HG03103 (cell line): Measurements from ENCODE around the gene ATOH8.

Source experiments
- ATAC-seq: cut with Tn5 transposase; IDR thresholded peaks from one replicate; pipeline ENCODE4 v1.9.1; 2021; ENCODE audit warnings: low read depth; ENCODE audit not compliant: unreplicated experiment

The ATOH8 gene

DNA sequence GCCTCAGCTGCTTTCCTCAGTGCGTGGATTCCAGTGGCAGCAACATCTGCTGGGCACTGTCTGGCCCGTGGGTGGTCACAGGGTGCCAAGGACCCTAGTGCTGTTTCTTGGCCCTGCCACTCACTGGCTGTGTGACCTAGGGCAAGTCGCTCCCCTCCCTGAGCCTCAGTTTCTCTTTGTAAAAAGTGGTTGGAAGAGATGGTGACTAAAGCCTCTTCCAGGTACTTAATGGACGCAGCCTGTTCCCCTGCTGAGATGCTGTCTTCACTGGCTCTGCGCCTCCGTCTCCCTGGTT is 42.2 kb downstream of the ATOH8 start:
- ATAC-seq: no peak

GRCh38 chr2:85796341-85797262 is 42.8 kb downstream of the ATOH8 start:
- ATAC-seq: no peak

DNA sequence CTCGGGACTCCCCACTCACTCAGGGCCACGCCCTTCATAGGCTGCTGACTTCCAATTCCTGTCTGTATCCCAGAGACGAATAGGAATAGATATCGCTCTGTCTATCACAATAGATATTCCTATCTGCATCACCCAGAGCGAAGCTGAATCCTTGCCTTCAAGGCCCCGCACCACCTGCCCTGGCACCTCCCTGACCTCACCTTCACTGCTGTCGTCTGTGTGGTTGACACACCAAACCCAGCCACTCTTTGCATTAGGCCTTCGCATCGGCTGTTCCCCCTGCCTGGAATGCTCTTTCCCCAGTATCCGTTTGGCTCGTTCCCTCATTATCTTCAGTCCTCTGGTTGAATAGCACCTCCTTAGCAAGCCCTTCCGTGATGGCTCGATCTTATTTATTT is 43.5 kb downstream of the ATOH8 start:
- ATAC-seq: no peak

DNA sequence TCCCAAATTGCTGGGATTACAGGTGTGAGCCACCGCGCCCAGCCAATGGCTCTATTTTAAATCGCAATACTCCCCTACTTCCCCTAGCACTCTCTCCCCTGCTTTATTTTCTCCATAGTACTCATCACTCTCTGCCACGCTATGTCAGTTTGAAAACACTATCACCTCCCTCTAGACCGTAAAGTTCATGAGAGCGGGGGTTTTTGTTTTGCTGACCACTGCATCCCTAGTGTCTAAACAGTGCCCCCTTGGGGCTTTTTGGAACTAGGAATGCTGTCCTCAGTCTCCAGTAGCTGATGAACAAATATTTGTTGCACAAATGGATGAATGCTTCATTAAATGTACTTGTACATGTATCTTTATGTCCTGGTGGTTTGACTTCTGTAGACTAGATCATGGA is 44.1 kb downstream of the ATOH8 start:
- no peak for ATAC-seq

DNA sequence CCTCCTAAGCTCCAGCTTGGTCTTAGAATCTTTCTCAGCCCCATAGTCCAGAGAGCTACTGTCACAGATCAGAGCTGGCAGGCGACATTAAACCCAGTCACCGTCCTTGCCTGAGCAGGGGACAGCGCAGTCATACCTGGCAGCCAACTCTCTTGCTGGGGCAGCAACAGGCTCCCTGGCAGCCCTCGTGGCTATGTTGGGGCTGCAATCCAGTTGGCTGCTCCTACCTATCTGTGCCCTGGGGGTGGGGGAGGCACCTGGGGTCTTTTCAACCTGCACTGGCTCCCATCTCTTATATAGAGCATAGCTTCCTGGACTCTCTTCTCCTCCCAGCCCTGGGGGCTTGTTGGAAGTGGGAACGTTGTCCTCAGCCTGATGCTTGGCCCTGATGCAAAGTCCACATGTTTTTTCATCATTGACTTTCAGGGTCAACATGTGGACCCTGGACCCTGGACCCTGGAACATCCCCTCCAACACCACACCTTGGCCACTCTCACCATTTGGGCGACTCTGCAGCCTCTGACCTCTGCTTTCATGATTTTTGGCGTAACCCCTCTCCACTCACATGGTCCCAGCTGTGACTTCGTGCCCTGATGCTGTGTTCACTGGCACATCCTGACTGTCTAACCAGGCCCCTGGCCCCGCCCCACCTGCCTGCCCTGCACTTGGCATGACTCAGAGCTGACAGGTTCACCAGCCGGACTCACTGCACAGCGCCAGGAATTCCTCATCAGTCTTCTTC is 45.6 kb downstream of the ATOH8 start:
- no peak for ATAC-seq

DNA sequence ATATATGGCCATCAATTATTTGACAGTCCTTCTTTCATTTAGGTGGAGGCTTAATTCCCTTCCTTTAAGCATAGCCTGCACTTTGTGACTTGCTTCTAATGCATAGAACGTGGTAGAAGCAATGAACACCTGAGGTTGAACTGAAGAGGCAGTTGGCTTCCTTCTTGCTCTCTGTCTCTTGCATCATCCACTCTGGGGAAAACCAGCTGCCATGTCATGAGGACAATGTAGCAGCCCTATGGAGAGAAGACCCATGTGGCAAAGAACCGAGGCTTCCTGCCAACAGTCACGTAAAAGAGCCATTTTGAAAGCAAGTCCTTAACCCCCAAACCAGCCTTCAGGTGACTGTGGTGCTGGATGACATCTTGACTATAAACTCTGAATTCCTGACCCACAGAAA is 46.8 kb downstream of the ATOH8 start:
- no peak for ATAC-seq

DNA sequence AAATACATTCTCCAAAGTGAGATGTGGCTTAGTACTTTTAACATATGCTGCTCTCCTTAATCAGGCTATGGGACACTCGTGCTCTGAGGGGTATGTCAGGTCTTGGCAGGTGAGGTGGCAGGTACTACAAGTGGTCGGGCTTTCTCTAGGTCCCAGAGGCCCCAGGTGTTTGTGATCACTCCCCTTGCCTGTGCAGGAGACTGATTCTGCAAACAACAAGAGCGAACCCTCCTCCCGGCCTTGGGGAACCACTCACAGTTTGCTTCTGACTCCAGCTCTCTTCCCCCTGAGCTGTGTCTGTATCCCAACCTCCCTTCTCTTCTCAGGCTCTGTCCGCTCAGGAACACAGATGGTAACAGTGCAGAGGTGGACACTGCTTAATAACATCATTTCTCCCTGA is 48.1 kb downstream of the ATOH8 start:
- no peak for ATAC-seq

- no peak for ATAC-seq
These were observed 48.7 kb downstream of the ATOH8 start for GRCh38 chr2:85802354-85803103.

DNA sequence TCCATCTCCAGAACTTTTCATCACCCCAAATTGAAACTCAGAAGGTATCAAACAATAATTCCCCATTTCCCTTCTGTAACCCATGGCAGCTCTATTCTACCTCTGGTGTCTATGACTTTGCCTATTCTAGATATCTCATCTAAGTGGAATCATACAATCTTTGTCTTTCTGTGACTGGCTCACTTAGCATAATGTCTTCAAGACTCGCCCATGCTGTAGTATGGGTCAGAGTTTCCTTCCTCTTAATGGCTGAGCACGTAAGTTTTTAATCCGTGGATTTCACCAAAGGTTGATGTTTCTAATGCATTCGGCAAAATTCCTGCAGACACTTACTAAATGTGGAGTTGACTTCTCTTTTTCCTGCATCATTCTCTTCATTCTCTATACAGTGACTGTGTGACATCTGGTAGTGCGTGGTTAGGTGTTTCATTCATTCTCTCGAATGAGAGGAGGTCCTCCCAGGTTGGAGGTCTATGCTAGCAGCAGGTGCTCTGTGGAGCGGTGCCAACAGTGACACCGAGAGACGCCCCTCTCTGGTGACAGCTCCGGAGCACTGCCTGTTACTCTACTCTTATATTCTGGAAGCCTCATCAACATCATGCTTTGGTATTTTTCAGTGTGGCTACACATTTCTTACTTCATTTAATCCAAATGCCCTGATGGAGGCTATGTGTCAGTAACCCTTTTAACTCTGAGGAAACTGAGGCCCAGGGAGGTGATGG is 50.1 kb downstream of the ATOH8 start:
- ATAC-seq: no peak

DNA sequence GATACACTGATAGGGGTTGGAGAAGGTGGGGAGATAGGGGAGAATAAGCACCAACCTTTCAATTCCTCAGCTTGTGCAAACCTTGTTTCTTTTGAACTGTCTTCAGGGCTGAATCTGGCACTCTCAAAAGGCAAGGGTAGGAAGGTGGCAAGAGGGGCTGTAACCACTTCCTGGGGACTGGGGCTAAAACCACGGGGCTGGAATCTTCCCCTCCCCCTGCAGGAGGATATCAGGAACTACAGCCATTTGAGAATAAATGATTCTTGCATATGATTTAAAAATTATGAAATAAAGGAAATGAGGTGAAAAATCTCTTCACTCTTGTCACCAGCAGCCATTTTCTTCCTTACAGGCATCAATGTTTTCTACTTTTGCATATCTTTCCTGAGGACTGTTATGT is 50.8 kb downstream of the ATOH8 start:
- ATAC-seq: no peak

- ATAC-seq: no peak
These were observed 52.7 kb downstream of the ATOH8 start for GRCh38 chr2:85806358-85807118.

- ATAC-seq: no peak
These were observed 54.0 kb downstream of the ATOH8 start for GRCh38 chr2:85807756-85808155.

DNA sequence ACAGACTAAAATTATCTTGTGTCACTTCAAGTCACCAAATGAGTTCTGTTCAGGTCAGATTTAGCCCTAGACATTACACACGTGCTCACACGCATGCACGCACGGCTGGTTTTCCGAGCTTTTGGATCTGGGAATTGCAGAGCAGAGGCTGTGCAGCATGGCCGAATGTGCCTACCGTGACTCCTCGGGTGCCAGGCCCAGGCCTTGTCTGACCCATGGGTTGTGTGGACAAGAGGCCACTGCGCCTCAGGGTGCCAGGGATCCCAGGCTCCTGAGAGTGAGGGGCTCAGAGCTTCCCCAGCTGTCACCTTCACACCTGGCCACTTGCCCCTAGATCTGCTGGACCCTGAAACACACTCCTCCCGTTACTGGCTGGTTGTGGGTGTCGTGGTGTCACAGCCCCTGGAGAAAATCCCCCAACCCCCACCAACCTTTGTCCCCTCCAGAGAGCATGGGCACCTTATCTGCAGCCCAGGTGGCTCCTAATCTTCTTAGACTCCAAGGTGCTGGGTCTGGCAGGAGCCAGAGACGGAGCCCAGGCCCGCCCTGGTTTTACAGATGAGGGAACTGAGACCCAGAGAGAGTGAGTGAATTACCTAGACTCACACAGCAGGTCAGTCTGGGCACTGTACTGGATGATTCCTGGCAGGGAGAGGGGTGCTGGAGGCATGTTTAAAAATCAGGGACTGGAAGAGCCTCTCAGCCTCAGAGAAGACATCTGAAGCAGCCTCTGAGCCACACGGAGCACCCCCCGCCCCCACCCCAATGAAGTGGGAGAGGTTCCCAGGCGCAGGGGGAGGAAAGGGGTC is 56.8 kb downstream of the ATOH8 start:
- ATAC-seq: no peak

GRCh38 chr2:85811180-85812093 is 57.6 kb downstream of the ATOH8 start:
- ATAC-seq: no peak

DNA sequence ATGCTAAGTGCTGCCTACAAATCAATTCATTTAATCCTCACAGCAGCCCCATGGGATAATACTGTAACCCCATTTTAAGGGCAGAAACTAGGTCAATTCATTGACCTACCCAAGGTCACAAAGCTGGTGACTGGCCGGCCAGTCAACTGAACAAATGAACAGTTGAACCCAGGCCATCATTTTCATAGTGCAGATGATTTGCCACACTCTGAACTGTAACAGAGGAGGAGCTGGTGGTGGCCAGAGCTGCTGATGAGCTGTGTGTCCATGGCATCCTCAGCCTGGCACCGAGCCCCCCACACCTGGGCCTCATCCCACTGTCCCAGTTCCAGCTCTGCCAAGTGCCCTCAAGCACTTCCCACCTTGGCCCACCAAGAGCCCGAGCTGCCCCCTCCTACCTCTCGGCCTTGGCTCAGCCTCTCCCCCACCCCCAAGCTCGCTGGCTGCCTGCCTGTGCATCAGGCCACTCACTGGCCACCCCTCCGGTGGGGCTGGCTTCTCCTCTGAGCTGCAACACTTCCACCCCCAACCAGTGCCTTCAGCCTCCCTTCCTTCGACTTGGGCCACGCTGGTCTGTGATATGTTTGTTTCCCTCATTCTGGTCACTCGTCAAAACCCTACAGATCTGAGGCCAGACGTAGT is 58.4 kb downstream of the ATOH8 start:
- ATAC-seq: no peak

DNA sequence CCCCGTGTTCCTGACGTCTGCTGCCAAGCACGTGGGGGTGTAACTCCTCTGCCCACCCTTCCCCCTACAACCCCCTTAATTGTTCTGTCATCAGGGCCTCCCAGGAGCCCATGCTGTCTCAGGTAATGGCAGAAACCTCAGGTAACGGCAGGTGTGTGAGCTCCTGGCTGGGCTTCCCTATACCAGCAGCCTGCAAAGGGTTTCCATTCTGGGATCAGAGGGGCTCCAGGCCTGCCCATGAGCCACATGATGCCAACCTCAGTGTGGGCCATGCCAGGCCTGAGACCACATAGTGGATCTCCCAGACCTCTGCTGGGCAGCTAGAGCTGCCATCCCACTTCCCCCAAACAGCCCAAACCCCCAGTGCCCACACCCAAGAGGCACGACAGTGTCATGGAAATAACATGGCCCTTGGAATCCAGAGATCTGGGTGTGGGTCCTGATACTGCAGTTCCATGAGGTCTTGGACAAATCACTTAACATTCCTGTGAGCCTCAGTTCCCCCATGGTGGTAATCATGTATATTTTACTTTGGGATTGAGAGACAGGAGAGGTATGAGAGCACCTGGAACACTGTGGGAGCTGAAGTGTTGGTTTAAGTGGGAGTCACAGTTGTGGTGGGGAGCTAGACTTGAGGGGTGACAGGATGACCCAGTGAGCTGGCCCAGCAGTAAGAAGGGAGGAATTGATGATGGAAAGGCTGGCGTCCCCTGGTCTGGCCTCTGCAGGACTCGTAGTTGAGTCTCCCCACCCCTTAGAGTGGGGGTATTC is 59.6 kb downstream of the ATOH8 start:
- no peak for ATAC-seq
